ENCODE measurements around the gene XXYLT1. TPM values are rescaled to one million over a fixed set of nuclear protein-coding genes. Genes with fewer than 3 reads are reported as not detected.

XXYLT1 gene
- total RNA-seq, 1 donor: 32.8 TPM

GRCh38 chr3:195124378-195124992 is 146.5 kb downstream of the XXYLT1 start:
- TF ChIP-seq, protein P1, sequence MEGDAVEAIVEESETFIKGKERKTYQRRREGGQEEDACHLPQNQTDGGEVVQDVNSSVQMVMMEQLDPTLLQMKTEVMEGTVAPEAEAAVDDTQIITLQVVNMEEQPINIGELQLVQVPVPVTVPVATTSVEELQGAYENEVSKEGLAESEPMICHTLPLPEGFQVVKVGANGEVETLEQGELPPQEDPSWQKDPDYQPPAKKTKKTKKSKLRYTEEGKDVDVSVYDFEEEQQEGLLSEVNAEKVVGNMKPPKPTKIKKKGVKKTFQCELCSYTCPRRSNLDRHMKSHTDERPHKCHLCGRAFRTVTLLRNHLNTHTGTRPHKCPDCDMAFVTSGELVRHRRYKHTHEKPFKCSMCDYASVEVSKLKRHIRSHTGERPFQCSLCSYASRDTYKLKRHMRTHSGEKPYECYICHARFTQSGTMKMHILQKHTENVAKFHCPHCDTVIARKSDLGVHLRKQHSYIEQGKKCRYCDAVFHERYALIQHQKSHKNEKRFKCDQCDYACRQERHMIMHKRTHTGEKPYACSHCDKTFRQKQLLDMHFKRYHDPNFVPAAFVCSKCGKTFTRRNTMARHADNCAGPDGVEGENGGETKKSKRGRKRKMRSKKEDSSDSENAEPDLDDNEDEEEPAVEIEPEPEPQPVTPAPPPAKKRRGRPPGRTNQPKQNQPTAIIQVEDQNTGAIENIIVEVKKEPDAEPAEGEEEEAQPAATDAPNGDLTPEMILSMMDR (IDR thresholded peaks at IDR 0.05; ENCODE audit: insufficient read depth, low read depth, low read length): no peak
- DNase-seq (ENCODE audit: low read depth): no peak

DNA sequence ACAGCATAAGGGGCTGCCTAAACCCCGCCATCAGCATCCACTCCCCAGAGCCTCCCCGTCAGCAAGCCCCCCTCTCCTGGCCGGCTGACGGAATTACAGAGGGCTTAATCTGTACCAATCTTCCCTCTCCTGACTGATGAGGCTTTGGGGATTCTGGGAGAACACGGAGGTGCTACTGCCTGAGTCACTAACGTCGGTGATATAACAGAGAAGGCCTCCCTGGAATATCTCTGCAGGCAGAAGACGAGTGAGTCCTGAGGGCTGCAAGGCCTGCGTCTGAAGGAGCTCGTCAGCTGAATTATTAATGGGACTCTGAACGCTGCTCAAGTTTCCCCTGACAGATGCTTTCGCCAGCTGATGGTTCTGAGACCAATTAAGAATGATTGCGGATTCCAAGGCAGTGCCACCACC is 147.7 kb downstream of the XXYLT1 start:
- no peak overlapping the region for H3K4me3 ChIP-seq (ENCODE audit: low read depth, low read length)
- no peak for DNase-seq (ENCODE audit: low read depth)
- TF ChIP-seq, protein P1 (IDR thresholded peaks at IDR 0.05; ENCODE audit: insufficient read depth, low read depth, low read length): peak; percentile 14

More at GRCh38 chr3:195124378-195124992, 146.5 kb downstream of the XXYLT1 start:
- no peak overlapping the region for H3K4me3 ChIP-seq (ENCODE audit: low read depth, low read length)

- no peak for DNase-seq (ENCODE audit: low read depth)
- H3K4me3 ChIP-seq (ENCODE audit: low read depth, low read length): no peak overlapping the region
- TF ChIP-seq, protein P1 (IDR thresholded peaks at IDR 0.05; ENCODE audit: insufficient read depth, low read depth, low read length): no peak
Measured at GRCh38 chr3:195122261-195122660, 148.7 kb downstream of the XXYLT1 start.

GRCh38 chr3:195120267-195120601 is 150.7 kb downstream of the XXYLT1 start:
- TF ChIP-seq, protein P1 (IDR thresholded peaks at IDR 0.05; ENCODE audit: insufficient read depth, low read depth, low read length): no peak
- H3K4me3 ChIP-seq (ENCODE audit: low read depth, low read length): no peak overlapping the region
- DNase-seq (ENCODE audit: low read depth): no peak

GRCh38 chr3:195119461-195120266 is 151.3 kb downstream of the XXYLT1 start:
- DNase-seq (ENCODE audit: low read depth): peak; percentile 53
- H3K4me3 ChIP-seq (ENCODE audit: low read depth, low read length): no peak overlapping the region
- TF ChIP-seq, protein P1 (IDR thresholded peaks at IDR 0.05; ENCODE audit: insufficient read depth, low read depth, low read length): no peak

GRCh38 chr3:195118671-195119070 is 152.3 kb downstream of the XXYLT1 start:
- H3K4me3 ChIP-seq (ENCODE audit: low read depth, low read length): no peak overlapping the region
- DNase-seq (ENCODE audit: low read depth): peak; percentile 26
- TF ChIP-seq, protein P1 (IDR thresholded peaks at IDR 0.05; ENCODE audit: insufficient read depth, low read depth, low read length): no peak

All from fibroblast of villous mesenchyme (primary cell).